ENCODE data around the gene NBAS.

DNA sequence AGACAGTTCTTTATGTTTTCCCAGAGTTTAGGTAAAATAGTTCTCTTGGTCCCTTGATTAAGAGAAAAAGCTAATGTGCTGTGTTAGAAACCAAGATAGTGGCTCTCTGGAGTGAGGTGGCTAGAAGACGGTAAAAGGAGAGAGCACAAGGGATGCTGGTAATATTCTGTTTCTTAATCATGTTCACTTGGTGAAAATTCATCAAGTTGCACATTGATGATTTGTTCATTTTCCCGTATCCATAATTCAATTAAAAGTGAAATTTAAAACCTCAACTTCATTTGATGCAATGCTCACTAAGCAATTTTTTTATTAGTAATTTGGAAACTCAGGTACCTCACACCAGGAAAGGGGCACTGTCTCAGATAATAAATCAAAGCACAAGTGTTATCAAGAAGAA lies 113.8 kb downstream of the NBAS start:
- TF ChIP-seq CBX5 (IDR thresholded peaks at IDR 0.05; ENCODE audit: low read depth): no peak
- no peak for TF ChIP-seq TAF1 (IDR thresholded peaks at IDR 0.05; ENCODE audit: borderline replicate concordance, low read depth, low read length)
- no peak for TF ChIP-seq CHD2 (IDR thresholded peaks at IDR 0.05; ENCODE audit: borderline replicate concordance, low read depth, low read length)
- TF ChIP-seq ZSCAN29 (IDR thresholded peaks at IDR 0.05): no peak
- TF ChIP-seq EP300 (IDR thresholded peaks at IDR 0.05; ENCODE audit: borderline replicate concordance in 1 of 2, control insufficient read depth in 1 of 2, low read depth in 2 of 2, low read length in 2 of 2): no peak

Measured in GM12878 (cell line).